C4-2B (cell line): ENCODE results near the gene TMEM100.

Experiments used
- H3K27ac ChIP-seq: fragments of 450-650 bp; 2 replicates; pipeline ENCODE4 v1.5.1; 2017
- ZFX ChIP-seq: fragments of 450-650 bp; IDR thresholded peaks from 2 replicates; pipeline ENCODE4 v1.6.1; 2017
- TF ChIP-seq, protein P1 (sequence below): fragments of 450-650 bp; conservative IDR thresholded peaks from 2 replicates; pipeline ENCODE4 v1.5.1; 2017; ENCODE audit warnings: mild to moderate bottlenecking

TMEM100 gene

GRCh38 chr17:55722742-55723487, at the start of gene TMEM100:
TSS of gene TMEM100 (minus strand) at chr17:55722864. CDS start at chr17:55721070, 1,794 bp downstream.
- TF ChIP-seq ZFX, result no peak
- TF ChIP-seq, protein P1, sequence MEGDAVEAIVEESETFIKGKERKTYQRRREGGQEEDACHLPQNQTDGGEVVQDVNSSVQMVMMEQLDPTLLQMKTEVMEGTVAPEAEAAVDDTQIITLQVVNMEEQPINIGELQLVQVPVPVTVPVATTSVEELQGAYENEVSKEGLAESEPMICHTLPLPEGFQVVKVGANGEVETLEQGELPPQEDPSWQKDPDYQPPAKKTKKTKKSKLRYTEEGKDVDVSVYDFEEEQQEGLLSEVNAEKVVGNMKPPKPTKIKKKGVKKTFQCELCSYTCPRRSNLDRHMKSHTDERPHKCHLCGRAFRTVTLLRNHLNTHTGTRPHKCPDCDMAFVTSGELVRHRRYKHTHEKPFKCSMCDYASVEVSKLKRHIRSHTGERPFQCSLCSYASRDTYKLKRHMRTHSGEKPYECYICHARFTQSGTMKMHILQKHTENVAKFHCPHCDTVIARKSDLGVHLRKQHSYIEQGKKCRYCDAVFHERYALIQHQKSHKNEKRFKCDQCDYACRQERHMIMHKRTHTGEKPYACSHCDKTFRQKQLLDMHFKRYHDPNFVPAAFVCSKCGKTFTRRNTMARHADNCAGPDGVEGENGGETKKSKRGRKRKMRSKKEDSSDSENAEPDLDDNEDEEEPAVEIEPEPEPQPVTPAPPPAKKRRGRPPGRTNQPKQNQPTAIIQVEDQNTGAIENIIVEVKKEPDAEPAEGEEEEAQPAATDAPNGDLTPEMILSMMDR, result no peak
- no peak within 1 kb of the TSS for H3K27ac ChIP-seq

DNA sequence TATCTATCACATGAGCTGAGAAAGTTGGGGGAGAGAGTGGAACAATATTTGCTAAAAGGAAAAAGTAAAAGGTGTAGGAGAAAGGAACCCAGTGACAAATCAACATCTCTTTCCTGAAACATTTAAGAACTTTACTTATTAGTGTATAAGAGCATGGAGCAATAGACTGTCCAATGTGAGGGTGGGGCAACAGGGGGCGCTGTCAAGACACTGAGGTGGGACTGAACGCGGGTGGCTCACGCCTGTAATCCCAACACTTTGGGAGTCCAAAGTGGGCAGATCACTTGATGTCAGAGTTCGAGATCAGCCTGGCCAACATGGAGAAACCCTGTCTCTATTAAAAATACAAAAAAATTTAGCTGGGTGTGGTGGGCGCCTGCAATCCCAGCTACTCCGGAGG, 49.4 kb upstream of the TMEM100 start:
- H3K27ac ChIP-seq, result no peak overlapping the region
- TF ChIP-seq, protein P1, result no peak
- no peak for TF ChIP-seq ZFX

GRCh38 chr17:55770196-55770870, 47.7 kb upstream of the TMEM100 start:
- no peak overlapping the region for H3K27ac ChIP-seq
- TF ChIP-seq, protein P1, result peak; percentile 83
- no peak for TF ChIP-seq ZFX

- TF ChIP-seq, protein P1, result no peak
- no peak for TF ChIP-seq ZFX
- H3K27ac ChIP-seq, result no peak overlapping the region
Observed at GRCh38 chr17:55769625-55770000, 46.9 kb upstream of the TMEM100 start.

DNA sequence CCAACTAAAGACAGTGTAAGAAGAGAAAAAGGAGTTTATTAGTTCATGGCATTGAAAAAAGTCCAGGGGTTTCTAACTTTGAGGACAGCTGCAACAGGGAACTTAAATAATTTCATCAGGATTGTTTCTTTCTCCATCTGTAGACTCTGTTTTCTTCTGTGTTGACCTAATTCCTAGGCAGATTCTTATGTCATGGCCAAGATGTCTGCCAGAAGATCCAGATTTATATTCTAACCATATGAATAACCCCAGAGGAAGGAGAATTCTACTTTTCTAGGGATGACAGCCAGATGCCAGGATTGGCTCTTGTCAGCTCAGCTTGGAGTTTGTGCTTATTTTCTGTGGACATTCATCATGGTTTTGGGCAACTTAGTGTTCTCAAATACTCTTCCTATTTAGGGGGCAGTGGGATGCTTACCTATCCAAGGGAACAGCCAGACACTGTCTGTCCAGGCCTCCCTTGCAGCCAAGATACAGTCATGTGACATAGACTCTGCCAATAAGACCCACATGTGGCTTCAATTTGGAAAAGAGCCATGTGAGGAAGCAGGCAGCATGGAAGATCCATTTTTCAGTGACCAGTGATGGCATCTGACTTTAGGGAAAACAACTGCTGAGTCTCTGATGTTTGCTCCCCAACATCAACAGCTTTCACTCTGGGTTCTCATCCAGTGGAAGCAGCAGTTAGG, 46.4 kb upstream of the TMEM100 start:
- no peak overlapping the region for H3K27ac ChIP-seq
- TF ChIP-seq ZFX, result no peak
- TF ChIP-seq, protein P1, result no peak

- TF ChIP-seq ZFX, result no peak
- TF ChIP-seq, protein P1, result no peak
- H3K27ac ChIP-seq, result no peak overlapping the region
Observed at GRCh38 chr17:55765472-55765871, 42.8 kb upstream of the TMEM100 start.

- no peak overlapping the region for H3K27ac ChIP-seq
- TF ChIP-seq, protein P1, result no peak
- TF ChIP-seq ZFX, result no peak
Observed at GRCh38 chr17:55764610-55765009, 41.9 kb upstream of the TMEM100 start.
